LNCaP clone FGC (cell line): ENCODE data around the gene OR56A1.
A peak's percentile ranks its signal among the peaks of the same experiment; 100 is the strongest.

Experiments
- DNase-seq: peaks from one replicate; pipeline ENCODE4 v3.0.0-alpha.2; 2011; ENCODE audit warnings: low read depth
- H3K4me3 ChIP-seq: 2 replicates; pipeline ENCODE4 v1.5.1; 2011; ENCODE audit warnings: mild to moderate bottlenecking, low read depth, low read length, control low read depth
- CTCF ChIP-seq: IDR thresholded peaks from 2 replicates; pipeline ENCODE4 v1.5.1; 2012; ENCODE audit warnings: mild to moderate bottlenecking; ENCODE audit not compliant: control insufficient read depth, insufficient read depth; ENCODE audit errors: extremely low read depth

Gene OR56A1

GRCh38 chr11:6057452-6057851, 26.9 kb upstream of the OR56A1 start:
- TF ChIP-seq CTCF, result no peak
- H3K4me3 ChIP-seq, result no peak overlapping the region
- no peak for DNase-seq

DNA sequence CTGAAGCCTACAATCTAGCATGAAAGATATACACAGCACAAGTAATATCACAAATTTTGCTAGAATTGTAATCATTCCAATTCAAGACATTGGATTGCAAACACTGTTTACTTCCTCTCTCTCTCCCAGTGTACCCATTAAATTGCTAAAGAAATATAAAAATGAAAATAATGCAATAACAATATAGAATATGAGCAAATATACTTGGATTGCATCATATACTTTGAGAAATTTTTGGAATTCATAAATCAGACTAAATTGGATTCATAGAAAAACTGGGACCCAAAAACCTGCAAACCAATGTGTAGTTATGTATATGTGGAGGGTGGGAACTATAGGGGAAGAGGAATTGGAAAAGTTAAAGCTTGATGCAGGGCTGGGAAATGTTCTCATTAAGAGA, 25.0 kb upstream of the OR56A1 start:
- no peak overlapping the region for H3K4me3 ChIP-seq
- TF ChIP-seq CTCF, result no peak
- DNase-seq, result no peak

GRCh38 chr11:6052374-6052773, 21.8 kb upstream of the OR56A1 start:
- no peak overlapping the region for H3K4me3 ChIP-seq
- TF ChIP-seq CTCF, result no peak
- no peak for DNase-seq

GRCh38 chr11:6040874-6041273, 10.3 kb upstream of the OR56A1 start:
- H3K4me3 ChIP-seq, result no peak overlapping the region
- TF ChIP-seq CTCF, result no peak
- DNase-seq, result no peak

- DNase-seq, result no peak
- H3K4me3 ChIP-seq, result no peak overlapping the region
- TF ChIP-seq CTCF, result no peak
Observed at GRCh38 chr11:6027501-6027900, 3.1 kb downstream of the OR56A1 start.

- DNase-seq, result no peak
- no peak for TF ChIP-seq CTCF
- no peak overlapping the region for H3K4me3 ChIP-seq
Observed at GRCh38 chr11:6025056-6025455, 5.5 kb downstream of the OR56A1 start.

GRCh38 chr11:6022956-6023355, 7.6 kb downstream of the OR56A1 start:
- H3K4me3 ChIP-seq, result no peak overlapping the region
- peak; percentile 83 for TF ChIP-seq CTCF
- DNase-seq, result peak; percentile 34
